ENCODE data around the gene SLC16A4.

DNA sequence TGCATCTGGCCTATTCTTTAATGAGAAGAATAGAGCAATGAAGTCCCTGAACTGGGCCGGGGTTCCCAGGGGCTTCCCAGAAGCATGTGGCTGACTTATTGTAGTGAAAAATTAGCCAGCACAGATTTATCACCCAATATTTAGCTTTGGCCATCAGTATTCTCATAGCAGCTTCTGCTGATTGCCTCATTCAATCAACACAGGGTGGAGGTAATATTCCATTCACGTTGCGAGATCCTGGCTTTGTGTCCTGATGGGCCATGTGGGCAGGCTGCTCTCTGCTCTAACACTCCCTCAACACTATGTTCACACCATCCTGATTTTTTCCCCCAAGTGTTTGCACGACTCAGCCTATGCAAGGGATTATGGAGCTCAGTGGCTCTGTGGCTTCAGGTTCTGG, 38.1 kb upstream of the SLC16A4 start:
- TF ChIP-seq, protein P1, sequence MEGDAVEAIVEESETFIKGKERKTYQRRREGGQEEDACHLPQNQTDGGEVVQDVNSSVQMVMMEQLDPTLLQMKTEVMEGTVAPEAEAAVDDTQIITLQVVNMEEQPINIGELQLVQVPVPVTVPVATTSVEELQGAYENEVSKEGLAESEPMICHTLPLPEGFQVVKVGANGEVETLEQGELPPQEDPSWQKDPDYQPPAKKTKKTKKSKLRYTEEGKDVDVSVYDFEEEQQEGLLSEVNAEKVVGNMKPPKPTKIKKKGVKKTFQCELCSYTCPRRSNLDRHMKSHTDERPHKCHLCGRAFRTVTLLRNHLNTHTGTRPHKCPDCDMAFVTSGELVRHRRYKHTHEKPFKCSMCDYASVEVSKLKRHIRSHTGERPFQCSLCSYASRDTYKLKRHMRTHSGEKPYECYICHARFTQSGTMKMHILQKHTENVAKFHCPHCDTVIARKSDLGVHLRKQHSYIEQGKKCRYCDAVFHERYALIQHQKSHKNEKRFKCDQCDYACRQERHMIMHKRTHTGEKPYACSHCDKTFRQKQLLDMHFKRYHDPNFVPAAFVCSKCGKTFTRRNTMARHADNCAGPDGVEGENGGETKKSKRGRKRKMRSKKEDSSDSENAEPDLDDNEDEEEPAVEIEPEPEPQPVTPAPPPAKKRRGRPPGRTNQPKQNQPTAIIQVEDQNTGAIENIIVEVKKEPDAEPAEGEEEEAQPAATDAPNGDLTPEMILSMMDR (IDR thresholded peaks at IDR 0.05; ENCODE audit: poor library complexity), result no peak
- TF ChIP-seq EZH2 (IDR thresholded peaks at IDR 0.05; ENCODE audit: borderline replicate concordance) (no peak), EZH2phosphoT487 (IDR thresholded peaks at IDR 0.05; ENCODE audit: low read depth, severe bottlenecking, unreplicated experiment) (no peak)

All from hepatocyte (in vitro differentiated cells).